ENCODE measurements around the gene NUP214. TPM values are rescaled to one million over a fixed set of nuclear protein-coding genes. Genes with fewer than 3 reads are reported as not detected.

NUP214 gene
- total RNA-seq, 2 donors from 2014 or later: 29.5 to 31.6 TPM

DNA sequence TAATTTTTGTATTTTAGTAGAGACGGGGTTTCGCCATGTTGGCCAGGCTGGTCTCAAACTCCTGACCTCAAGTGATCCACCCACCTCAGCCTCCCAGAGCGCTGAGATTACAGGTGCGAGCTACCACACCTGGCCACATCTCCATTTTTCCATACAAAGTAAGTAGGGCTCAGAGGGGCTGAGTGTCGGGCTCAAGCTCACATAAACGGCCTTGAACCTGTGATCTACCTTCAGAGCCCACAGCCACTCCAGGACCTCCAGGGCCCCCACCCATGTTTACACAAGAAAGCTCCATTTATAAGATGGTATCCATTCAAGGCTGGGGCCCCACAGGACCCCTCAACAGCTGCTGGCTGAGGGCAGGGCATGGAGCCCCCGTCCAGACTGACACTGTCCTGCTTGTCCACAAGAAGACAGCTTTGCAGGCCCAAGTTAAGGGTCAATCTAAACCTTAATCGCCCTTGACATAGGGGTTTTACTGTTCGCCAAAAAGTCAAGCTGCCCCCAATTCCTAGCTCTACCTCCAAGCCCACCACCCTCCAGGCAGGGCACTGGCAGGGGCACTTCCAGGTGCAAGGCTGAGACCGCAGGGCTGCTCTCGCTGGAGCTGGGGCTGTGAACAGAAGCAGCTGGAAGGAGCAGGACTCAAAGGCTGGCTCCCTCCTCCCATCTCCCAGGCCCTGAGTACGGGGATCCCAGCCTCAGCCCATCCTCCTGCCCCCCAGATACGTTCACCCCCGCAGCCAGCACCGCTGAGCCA is 132.1 kb downstream of the NUP214 start:
- TF ChIP-seq, protein P1, sequence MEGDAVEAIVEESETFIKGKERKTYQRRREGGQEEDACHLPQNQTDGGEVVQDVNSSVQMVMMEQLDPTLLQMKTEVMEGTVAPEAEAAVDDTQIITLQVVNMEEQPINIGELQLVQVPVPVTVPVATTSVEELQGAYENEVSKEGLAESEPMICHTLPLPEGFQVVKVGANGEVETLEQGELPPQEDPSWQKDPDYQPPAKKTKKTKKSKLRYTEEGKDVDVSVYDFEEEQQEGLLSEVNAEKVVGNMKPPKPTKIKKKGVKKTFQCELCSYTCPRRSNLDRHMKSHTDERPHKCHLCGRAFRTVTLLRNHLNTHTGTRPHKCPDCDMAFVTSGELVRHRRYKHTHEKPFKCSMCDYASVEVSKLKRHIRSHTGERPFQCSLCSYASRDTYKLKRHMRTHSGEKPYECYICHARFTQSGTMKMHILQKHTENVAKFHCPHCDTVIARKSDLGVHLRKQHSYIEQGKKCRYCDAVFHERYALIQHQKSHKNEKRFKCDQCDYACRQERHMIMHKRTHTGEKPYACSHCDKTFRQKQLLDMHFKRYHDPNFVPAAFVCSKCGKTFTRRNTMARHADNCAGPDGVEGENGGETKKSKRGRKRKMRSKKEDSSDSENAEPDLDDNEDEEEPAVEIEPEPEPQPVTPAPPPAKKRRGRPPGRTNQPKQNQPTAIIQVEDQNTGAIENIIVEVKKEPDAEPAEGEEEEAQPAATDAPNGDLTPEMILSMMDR (IDR thresholded peaks at IDR 0.05): no peak
- DNase-seq (ENCODE audit: low spot score): no peak
- Histone ChIP-seq H3K27me3 (no peaks in the 10 kb centered on the region), H3K4me1 (peaks cover 5 to 89% of the 10 kb centered on the region in 2 donors), H3K9me3 (no peaks in the 10 kb centered on the region), H3K36me3 (peaks cover 21% of the 10 kb centered on the region), H3K27ac (peak overlapping the region; percentile 98), H3K4me3 (no peak overlapping the region)

DNA sequence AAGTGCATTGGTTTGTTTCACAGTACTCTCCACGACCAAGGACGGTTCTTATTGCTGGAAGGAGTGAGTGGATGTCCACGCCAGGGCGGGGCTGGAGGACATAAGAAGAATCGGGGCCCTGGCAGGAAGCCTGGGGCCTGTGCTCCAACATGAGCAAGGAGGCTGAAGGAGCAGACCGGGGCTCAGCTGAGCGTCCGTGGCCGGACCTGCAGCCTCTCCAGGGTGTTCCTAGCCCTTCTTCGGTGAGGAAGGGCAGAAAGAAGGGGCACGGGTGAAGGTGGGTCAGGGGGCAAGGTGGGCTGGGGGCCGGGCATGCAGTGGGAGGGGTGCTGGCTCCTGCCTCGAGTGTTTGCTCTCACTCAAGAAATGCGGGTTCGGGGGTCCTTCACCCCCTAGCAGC is 132.8 kb downstream of the NUP214 start:
- no peak for DNase-seq (ENCODE audit: low spot score)
- TF ChIP-seq, protein P1 (IDR thresholded peaks at IDR 0.05): no peak
- H3K4me1 ChIP-seq: peaks cover 5 to 82% of the 10 kb centered on the region in 2 donors

DNA sequence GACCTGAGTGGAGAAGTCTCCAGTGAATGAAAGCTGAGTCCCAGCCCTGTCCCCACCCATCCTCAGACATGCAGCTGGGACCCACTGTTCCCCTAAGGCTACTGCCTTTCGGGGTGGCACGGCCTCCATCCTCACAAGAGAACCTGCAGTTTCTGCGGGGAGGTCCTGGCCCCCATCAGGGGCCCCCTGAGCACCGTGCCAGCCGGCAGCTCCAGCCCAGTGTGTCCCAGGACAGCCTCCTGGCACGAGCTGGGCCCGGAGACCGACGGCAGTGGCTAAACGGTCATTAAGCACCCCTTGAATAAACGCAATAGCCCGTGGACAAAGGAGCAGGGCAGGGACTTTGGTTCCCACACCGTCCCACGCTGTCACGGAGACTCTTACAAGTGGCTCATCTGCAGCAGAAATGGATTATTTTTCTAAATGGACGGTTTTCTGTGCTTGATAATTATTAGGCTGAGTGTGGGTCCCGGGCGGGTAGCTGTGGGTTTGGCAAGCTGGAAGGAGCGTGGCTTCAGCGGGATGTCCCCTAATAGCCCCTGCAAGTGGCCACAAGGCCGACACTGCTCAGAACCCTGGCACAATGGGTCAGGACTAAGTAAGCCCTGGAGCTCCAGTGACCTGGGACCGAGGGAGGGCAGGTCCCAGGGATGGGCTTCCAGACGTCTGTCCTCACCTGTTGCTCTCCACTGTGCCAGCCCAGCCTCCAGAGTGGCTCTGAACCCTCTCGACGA is 133.5 kb downstream of the NUP214 start:
- H3K36me3 ChIP-seq: peaks cover 21% of the 10 kb centered on the region
- no peaks in the 10 kb centered on the region for H3K9me3 ChIP-seq
- H3K4me3 ChIP-seq: no peak overlapping the region
- peaks cover 5 to 75% of the 10 kb centered on the region in 2 donors for H3K4me1 ChIP-seq
- TF ChIP-seq, protein P1 (IDR thresholded peaks at IDR 0.05): no peak
- H3K27ac ChIP-seq: peak overlapping the region; percentile 98
- no peak for DNase-seq (ENCODE audit: low spot score)
- H3K27me3 ChIP-seq: no peaks in the 10 kb centered on the region

More for the DNA sequence above, 132.8 kb downstream of the NUP214 start:
- H3K4me3 ChIP-seq: no peak overlapping the region
- no peaks in the 10 kb centered on the region for H3K9me3 ChIP-seq
- H3K27ac ChIP-seq: peak overlapping the region; percentile 98
- H3K36me3 ChIP-seq: peaks cover 21% of the 10 kb centered on the region
- H3K27me3 ChIP-seq: no peaks in the 10 kb centered on the region

DNA sequence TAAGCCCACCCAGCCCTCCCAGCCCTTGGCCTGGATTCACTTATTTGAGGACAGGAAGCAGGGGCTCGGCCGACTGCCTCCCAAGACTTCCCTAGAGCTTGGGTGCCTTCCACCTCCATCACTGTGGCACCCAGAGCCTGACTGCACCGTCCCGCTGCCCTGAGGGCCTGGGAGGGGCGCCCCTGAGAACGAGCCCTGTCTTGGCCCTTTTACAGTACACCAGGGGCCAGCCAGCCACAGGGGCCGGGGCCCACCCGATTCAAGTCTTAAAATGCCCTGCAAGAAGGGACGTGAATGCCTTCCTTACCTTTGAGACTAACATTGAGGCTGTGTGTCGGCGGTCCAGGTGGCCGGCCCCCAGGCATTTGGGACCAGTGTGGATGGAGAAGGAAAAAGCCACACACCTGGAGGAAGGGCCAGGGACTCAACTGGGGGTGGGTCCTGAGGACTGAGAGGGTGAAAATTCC is 134.1 kb downstream of the NUP214 start:
- Histone ChIP-seq H3K27ac (peak overlapping the region; percentile 98), H3K27me3 (no peaks in the 10 kb centered on the region), H3K36me3 (peaks cover 21% of the 10 kb centered on the region), H3K4me1 (peaks cover 5 to 76% of the 10 kb centered on the region in 2 donors), H3K4me3 (no peak overlapping the region), H3K9me3 (no peaks in the 10 kb centered on the region)
- TF ChIP-seq, protein P1 (IDR thresholded peaks at IDR 0.05): no peak
- DNase-seq (ENCODE audit: low spot score): no peak

DNA sequence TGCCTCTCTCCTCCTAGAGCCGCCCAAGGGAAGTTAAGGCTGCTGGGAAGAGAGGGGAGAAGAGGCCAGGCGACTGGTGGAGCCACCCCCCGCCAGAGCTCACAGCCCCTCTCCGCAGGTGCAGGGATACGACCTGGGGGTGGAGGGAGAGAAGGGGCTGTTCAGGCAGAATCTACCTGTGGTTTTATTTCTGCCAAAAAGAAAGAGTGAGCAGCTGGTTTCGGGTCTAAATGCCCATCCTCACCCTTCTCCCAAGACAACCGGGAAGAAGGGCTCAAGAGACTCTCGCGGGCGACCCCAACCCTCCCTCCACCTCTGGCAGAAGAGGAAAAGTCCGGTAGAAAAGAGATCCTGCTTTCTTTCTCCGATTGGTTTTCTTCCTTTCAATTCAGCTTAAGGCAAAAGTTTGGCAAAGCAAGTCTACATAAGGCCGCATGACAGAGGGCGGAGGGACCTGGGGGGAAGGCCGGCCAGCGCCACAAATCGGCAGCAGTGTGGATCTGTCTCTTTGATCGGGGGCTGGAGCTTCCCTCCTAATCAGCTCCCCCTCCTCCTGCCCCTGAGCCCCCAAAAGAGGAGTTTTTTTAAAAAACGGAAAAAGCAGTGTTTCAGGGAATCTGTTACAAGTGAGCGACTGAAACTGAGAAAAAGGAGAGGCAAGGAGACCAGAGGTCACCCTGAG is 134.7 kb downstream of the NUP214 start:
- peak overlapping the region; percentile 98 for H3K27ac ChIP-seq
- DNase-seq (ENCODE audit: low spot score): no peak
- peaks cover 21% of the 10 kb centered on the region for H3K36me3 ChIP-seq
- peaks cover 5 to 75% of the 10 kb centered on the region in 2 donors for H3K4me1 ChIP-seq
- no peak overlapping the region for H3K4me3 ChIP-seq
- H3K9me3 ChIP-seq: no peaks in the 10 kb centered on the region
- TF ChIP-seq, protein P1 (IDR thresholded peaks at IDR 0.05): no peak
- no peaks in the 10 kb centered on the region for H3K27me3 ChIP-seq
